ENCODE measurements around the gene TSLP.

The TSLP gene

DNA sequence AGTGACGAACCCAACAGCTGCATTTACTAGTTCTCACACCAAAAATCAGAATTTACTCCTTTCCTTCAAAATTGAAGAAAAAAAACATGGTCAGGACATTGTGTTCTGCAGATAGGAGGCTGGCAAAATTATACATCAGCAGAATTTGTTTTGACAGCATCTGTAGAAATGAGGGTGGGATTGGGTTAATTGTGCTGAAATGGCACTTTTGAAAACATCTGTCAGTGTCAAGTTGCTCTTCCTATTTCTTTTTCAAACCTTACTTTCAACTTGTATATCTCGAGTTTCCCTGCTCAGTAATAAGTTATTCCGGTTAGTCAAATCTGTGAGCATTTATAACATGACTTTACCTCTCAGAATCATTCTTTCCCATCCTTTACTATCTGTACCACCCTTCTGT, 40.4 kb downstream of the TSLP start:
- no peak overlapping the region for H3K4me3 ChIP-seq (ENCODE audit: low read depth, low read length)
- no peak for DNase-seq (ENCODE audit: low read depth, low spot score)
- TF ChIP-seq, protein P1, sequence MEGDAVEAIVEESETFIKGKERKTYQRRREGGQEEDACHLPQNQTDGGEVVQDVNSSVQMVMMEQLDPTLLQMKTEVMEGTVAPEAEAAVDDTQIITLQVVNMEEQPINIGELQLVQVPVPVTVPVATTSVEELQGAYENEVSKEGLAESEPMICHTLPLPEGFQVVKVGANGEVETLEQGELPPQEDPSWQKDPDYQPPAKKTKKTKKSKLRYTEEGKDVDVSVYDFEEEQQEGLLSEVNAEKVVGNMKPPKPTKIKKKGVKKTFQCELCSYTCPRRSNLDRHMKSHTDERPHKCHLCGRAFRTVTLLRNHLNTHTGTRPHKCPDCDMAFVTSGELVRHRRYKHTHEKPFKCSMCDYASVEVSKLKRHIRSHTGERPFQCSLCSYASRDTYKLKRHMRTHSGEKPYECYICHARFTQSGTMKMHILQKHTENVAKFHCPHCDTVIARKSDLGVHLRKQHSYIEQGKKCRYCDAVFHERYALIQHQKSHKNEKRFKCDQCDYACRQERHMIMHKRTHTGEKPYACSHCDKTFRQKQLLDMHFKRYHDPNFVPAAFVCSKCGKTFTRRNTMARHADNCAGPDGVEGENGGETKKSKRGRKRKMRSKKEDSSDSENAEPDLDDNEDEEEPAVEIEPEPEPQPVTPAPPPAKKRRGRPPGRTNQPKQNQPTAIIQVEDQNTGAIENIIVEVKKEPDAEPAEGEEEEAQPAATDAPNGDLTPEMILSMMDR (IDR thresholded peaks at IDR 0.05; ENCODE audit: low read depth, low read length) = no peak
- in situ Hi-C loops (cut with HindIII; ENCODE audit: low sequenced_read_pairs) = no loop called here

- no peak for DNase-seq (ENCODE audit: low read depth, low spot score)
- TF ChIP-seq, protein P1 (IDR thresholded peaks at IDR 0.05; ENCODE audit: low read depth, low read length) = no peak
- in situ Hi-C loops (cut with HindIII; ENCODE audit: low sequenced_read_pairs) = no loop called here
- no peak overlapping the region for H3K4me3 ChIP-seq (ENCODE audit: low read depth, low read length)
Measured at GRCh38 chr5:111113678-111114077, 42.2 kb downstream of the TSLP start.

DNA sequence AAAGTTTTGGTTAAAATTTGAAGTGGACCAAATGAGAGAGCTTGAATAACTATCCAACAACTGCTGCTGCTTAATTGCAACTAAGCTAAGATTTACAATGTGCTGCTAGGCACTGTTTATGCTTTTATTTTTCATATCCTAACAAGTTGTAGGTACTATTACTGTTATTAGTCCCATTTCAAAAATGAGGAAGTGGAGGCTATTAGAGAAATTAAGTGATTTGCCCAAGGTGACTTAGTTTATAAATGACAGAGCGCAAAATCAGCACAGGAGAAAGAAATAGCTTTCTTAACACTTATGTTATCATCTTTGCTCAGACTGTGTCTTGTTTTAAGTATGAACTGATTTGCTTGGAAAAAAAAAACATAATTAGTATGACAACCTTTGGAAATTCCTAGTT, 43.7 kb downstream of the TSLP start:
- in situ Hi-C loops (cut with HindIII; ENCODE audit: low sequenced_read_pairs) = no loop called here
- DNase-seq (ENCODE audit: low read depth, low spot score) = no peak
- TF ChIP-seq, protein P1 (IDR thresholded peaks at IDR 0.05; ENCODE audit: low read depth, low read length) = no peak
- H3K4me3 ChIP-seq (ENCODE audit: low read depth, low read length) = no peak overlapping the region

DNA sequence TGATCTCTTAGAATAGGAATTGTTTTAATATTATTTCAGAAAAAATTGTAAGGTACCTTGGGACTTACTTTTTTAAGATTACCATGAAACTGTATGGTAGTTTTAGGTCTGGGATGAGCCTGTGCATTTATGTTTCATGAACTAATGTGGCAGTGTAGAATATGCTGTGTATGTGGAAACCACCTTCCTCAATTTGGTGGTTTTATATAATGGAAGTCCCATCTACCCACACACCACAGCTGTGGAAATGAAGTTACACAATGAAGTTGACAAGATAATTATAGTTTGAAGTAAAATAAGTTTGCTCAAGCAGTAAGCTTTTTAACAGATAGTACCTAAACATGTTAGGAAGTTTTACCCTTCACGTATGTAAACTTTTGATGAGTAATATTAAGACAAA, 45.0 kb downstream of the TSLP start:
- H3K4me3 ChIP-seq (ENCODE audit: low read depth, low read length) = no peak overlapping the region
- in situ Hi-C loops (cut with HindIII; ENCODE audit: low sequenced_read_pairs) = no loop called here
- TF ChIP-seq, protein P1 (IDR thresholded peaks at IDR 0.05; ENCODE audit: low read depth, low read length) = no peak
- DNase-seq (ENCODE audit: low read depth, low spot score) = no peak

GRCh38 chr5:111117136-111117535, 45.6 kb downstream of the TSLP start:
- in situ Hi-C loops (cut with HindIII; ENCODE audit: low sequenced_read_pairs) = no loop called here
- TF ChIP-seq, protein P1 (IDR thresholded peaks at IDR 0.05; ENCODE audit: low read depth, low read length) = no peak
- no peak for DNase-seq (ENCODE audit: low read depth, low spot score)
- no peak overlapping the region for H3K4me3 ChIP-seq (ENCODE audit: low read depth, low read length)

GRCh38 chr5:111119221-111119620, 47.7 kb downstream of the TSLP start:
- no peak for DNase-seq (ENCODE audit: low read depth, low spot score)
- in situ Hi-C loops (cut with HindIII; ENCODE audit: low sequenced_read_pairs) = no loop called here
- H3K4me3 ChIP-seq (ENCODE audit: low read depth, low read length) = no peak overlapping the region
- TF ChIP-seq, protein P1 (IDR thresholded peaks at IDR 0.05; ENCODE audit: low read depth, low read length) = no peak

DNA sequence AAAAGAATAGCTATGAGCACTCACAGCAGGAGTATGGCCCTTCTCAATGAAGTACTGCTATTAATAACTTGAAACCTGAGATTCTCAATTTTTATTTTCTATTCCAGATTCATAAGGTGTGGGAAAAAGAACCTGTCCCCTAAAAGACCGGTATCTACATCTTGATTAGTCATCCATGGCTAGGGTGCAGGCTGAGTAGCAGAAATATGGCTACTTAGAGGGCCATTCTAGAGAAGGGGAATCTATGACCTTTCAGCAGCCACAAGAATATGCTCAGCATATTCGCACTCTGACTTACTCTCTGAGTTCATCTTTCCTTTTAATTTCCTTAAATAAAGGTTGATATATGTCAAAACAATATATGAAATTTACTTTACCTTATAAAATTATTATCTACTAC, 48.3 kb downstream of the TSLP start:
- in situ Hi-C loops (cut with HindIII; ENCODE audit: low sequenced_read_pairs) = no loop called here

More for the DNA sequence above, 48.3 kb downstream of the TSLP start:
- no peak overlapping the region for H3K4me3 ChIP-seq (ENCODE audit: low read depth, low read length)
- DNase-seq (ENCODE audit: low read depth, low spot score) = no peak
- TF ChIP-seq, protein P1 (IDR thresholded peaks at IDR 0.05; ENCODE audit: low read depth, low read length) = no peak
